ENCODE measurements around the gene ZC3H18.
"Not testable (repeated sequence)": the region's sequence is repeated elsewhere in the genome, so short reads cannot be mapped to it uniquely, and the experiment has no call there.

DNA sequence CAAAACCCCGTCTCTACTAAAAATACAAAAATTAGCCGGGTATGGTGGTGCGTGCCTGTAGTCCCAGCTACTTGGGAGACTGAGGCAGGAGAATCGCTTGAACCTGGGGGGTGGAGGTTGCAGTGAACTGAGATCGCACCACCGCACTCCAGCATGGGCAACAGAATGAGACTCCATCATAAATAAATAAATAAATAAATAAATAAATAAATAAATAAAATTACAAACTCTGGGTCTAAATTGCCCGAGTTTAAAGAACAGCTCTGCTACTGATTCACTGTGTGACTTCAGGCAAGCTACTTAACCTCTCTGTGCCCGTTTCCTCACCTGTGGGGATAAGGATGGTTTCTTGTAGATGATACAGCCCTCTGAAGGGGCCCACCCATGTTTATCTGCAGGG, 99.3 kb downstream of the ZC3H18 start:
- TF ChIP-seq, protein P1, sequence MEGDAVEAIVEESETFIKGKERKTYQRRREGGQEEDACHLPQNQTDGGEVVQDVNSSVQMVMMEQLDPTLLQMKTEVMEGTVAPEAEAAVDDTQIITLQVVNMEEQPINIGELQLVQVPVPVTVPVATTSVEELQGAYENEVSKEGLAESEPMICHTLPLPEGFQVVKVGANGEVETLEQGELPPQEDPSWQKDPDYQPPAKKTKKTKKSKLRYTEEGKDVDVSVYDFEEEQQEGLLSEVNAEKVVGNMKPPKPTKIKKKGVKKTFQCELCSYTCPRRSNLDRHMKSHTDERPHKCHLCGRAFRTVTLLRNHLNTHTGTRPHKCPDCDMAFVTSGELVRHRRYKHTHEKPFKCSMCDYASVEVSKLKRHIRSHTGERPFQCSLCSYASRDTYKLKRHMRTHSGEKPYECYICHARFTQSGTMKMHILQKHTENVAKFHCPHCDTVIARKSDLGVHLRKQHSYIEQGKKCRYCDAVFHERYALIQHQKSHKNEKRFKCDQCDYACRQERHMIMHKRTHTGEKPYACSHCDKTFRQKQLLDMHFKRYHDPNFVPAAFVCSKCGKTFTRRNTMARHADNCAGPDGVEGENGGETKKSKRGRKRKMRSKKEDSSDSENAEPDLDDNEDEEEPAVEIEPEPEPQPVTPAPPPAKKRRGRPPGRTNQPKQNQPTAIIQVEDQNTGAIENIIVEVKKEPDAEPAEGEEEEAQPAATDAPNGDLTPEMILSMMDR (conservative IDR thresholded peaks at IDR 0.05; ENCODE audit: low read depth, low read length): not testable (repeated sequence)
- TF ChIP-seq FOS (IDR thresholded peaks at IDR 0.05; ENCODE audit: low read depth, low read length); POLR2A (IDR thresholded peaks at IDR 0.05; ENCODE audit: low read depth, low read length); RAD21 (IDR thresholded peaks at IDR 0.05; ENCODE audit: low read length); MAFK (IDR thresholded peaks at IDR 0.05; ENCODE audit: low read depth, low read length); BHLHE40 (IDR thresholded peaks at IDR 0.05; ENCODE audit: low read depth, low read length): not testable (repeated sequence)
- TF ChIP-seq, protein P2, sequence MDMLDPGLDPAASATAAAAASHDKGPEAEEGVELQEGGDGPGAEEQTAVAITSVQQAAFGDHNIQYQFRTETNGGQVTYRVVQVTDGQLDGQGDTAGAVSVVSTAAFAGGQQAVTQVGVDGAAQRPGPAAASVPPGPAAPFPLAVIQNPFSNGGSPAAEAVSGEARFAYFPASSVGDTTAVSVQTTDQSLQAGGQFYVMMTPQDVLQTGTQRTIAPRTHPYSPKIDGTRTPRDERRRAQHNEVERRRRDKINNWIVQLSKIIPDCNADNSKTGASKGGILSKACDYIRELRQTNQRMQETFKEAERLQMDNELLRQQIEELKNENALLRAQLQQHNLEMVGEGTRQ (IDR thresholded peaks at IDR 0.05; ENCODE audit: low read depth, low read length): not testable (repeated sequence)
